ENCODE results near the gene PLOD3.

PLOD3 gene

GRCh38 chr7:101198476-101198875, 18.9 kb downstream of the PLOD3 start:
- H3K4me2 ChIP-seq (ENCODE audit: insufficient read depth, low read length) = no peak overlapping the region
- H3K79me2 ChIP-seq (ENCODE audit: insufficient read depth, low read length) = no peaks in the 10 kb centered on the region
- H3K27me3 ChIP-seq (ENCODE audit: insufficient read depth, low read length, poor library complexity) = no peaks in the 10 kb centered on the region
- no peaks in the 10 kb centered on the region for H3K36me3 ChIP-seq (ENCODE audit: insufficient read depth, low read length)
- no peak overlapping the region for H2AFZ ChIP-seq (ENCODE audit: low read depth, low read length)
- TF ChIP-seq, protein P1, sequence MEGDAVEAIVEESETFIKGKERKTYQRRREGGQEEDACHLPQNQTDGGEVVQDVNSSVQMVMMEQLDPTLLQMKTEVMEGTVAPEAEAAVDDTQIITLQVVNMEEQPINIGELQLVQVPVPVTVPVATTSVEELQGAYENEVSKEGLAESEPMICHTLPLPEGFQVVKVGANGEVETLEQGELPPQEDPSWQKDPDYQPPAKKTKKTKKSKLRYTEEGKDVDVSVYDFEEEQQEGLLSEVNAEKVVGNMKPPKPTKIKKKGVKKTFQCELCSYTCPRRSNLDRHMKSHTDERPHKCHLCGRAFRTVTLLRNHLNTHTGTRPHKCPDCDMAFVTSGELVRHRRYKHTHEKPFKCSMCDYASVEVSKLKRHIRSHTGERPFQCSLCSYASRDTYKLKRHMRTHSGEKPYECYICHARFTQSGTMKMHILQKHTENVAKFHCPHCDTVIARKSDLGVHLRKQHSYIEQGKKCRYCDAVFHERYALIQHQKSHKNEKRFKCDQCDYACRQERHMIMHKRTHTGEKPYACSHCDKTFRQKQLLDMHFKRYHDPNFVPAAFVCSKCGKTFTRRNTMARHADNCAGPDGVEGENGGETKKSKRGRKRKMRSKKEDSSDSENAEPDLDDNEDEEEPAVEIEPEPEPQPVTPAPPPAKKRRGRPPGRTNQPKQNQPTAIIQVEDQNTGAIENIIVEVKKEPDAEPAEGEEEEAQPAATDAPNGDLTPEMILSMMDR (IDR thresholded peaks at IDR 0.05; ENCODE audit: borderline replicate concordance, extremely low read depth, low read length, poor library complexity, severe bottlenecking) = no peak
- no peak for TF ChIP-seq EZH2 (IDR thresholded peaks at IDR 0.05; ENCODE audit: borderline replicate concordance, low read depth, low read length, severe bottlenecking)
- ATAC-seq (ENCODE audit: insufficient read depth, low read depth) (no peak), DNase-seq (no peak)
- no peaks in the 10 kb centered on the region for H4K20me1 ChIP-seq (ENCODE audit: insufficient read depth, low read length)
- no peaks in the 10 kb centered on the region for H3K4me1 ChIP-seq (ENCODE audit: insufficient read depth, low read length)
- no peak overlapping the region for H3K27ac ChIP-seq (ENCODE audit: low read length)
- no peaks in the 10 kb centered on the region for H3K9me3 ChIP-seq (ENCODE audit: insufficient read depth, low read length, severe bottlenecking)
- no peak overlapping the region for H3K9ac ChIP-seq (ENCODE audit: low read depth, low read length)
- no peak overlapping the region for H3K4me3 ChIP-seq (ENCODE audit: low read depth in 1 of 2, low read length in 2 of 2)

GRCh38 chr7:101197991-101198390, 19.4 kb downstream of the PLOD3 start:
- no peak overlapping the region for H3K9ac ChIP-seq (ENCODE audit: low read depth, low read length)
- no peaks in the 10 kb centered on the region for H3K79me2 ChIP-seq (ENCODE audit: insufficient read depth, low read length)
- no peaks in the 10 kb centered on the region for H3K36me3 ChIP-seq (ENCODE audit: insufficient read depth, low read length)
- DNase-seq (no peak), ATAC-seq (ENCODE audit: insufficient read depth, low read depth) (no peak)
- H3K4me1 ChIP-seq (ENCODE audit: insufficient read depth, low read length) = no peaks in the 10 kb centered on the region
- no peak overlapping the region for H3K27ac ChIP-seq (ENCODE audit: low read length)
- no peaks in the 10 kb centered on the region for H4K20me1 ChIP-seq (ENCODE audit: insufficient read depth, low read length)
- H3K4me2 ChIP-seq (ENCODE audit: insufficient read depth, low read length) = no peak overlapping the region
- TF ChIP-seq, protein P1 (IDR thresholded peaks at IDR 0.05; ENCODE audit: borderline replicate concordance, extremely low read depth, low read length, poor library complexity, severe bottlenecking) = no peak
- TF ChIP-seq EZH2 (IDR thresholded peaks at IDR 0.05; ENCODE audit: borderline replicate concordance, low read depth, low read length, severe bottlenecking) = no peak
- H2AFZ ChIP-seq (ENCODE audit: low read depth, low read length) = no peak overlapping the region
- H3K27me3 ChIP-seq (ENCODE audit: insufficient read depth, low read length, poor library complexity) = no peaks in the 10 kb centered on the region
- no peaks in the 10 kb centered on the region for H3K9me3 ChIP-seq (ENCODE audit: insufficient read depth, low read length, severe bottlenecking)
- no peak overlapping the region for H3K4me3 ChIP-seq (ENCODE audit: low read depth in 1 of 2, low read length in 2 of 2)

GRCh38 chr7:101195884-101196283, 21.5 kb downstream of the PLOD3 start:
- H3K9ac ChIP-seq (ENCODE audit: low read depth, low read length) = no peak overlapping the region
- TF ChIP-seq, protein P1 (IDR thresholded peaks at IDR 0.05; ENCODE audit: borderline replicate concordance, extremely low read depth, low read length, poor library complexity, severe bottlenecking) = no peak
- no peak for TF ChIP-seq EZH2 (IDR thresholded peaks at IDR 0.05; ENCODE audit: borderline replicate concordance, low read depth, low read length, severe bottlenecking)
- H3K79me2 ChIP-seq (ENCODE audit: insufficient read depth, low read length) = no peaks in the 10 kb centered on the region
- no peak for ATAC-seq (ENCODE audit: insufficient read depth, low read depth)
- H3K4me1 ChIP-seq (ENCODE audit: insufficient read depth, low read length) = peaks cover 2% of the 10 kb centered on the region; the same call in 1 of the 2 replicates
- no peak for DNase-seq
- H3K4me3 ChIP-seq (ENCODE audit: low read depth in 1 of 2, low read length in 2 of 2) = no peak overlapping the region
- no peaks in the 10 kb centered on the region for H4K20me1 ChIP-seq (ENCODE audit: insufficient read depth, low read length)
- no peaks in the 10 kb centered on the region for H3K9me3 ChIP-seq (ENCODE audit: insufficient read depth, low read length, severe bottlenecking)
- no peak overlapping the region for H3K27ac ChIP-seq (ENCODE audit: low read length)
- H3K4me2 ChIP-seq (ENCODE audit: insufficient read depth, low read length) = no peak overlapping the region
- H3K27me3 ChIP-seq (ENCODE audit: insufficient read depth, low read length, poor library complexity) = no peaks in the 10 kb centered on the region
- H2AFZ ChIP-seq (ENCODE audit: low read depth, low read length) = no peak overlapping the region
- no peaks in the 10 kb centered on the region for H3K36me3 ChIP-seq (ENCODE audit: insufficient read depth, low read length)

- DNase-seq = no peak
- peaks cover 2% of the 10 kb centered on the region; the same call in 1 of the 2 replicates for H3K4me1 ChIP-seq (ENCODE audit: insufficient read depth, low read length)
- no peak overlapping the region for H2AFZ ChIP-seq (ENCODE audit: low read depth, low read length)
- no peak overlapping the region for H3K9ac ChIP-seq (ENCODE audit: low read depth, low read length)
- no peaks in the 10 kb centered on the region for H4K20me1 ChIP-seq (ENCODE audit: insufficient read depth, low read length)
- H3K9me3 ChIP-seq (ENCODE audit: insufficient read depth, low read length, severe bottlenecking) = no peaks in the 10 kb centered on the region
- H3K79me2 ChIP-seq (ENCODE audit: insufficient read depth, low read length) = no peaks in the 10 kb centered on the region
- no peaks in the 10 kb centered on the region for H3K36me3 ChIP-seq (ENCODE audit: insufficient read depth, low read length)
- no peaks in the 10 kb centered on the region for H3K27me3 ChIP-seq (ENCODE audit: insufficient read depth, low read length, poor library complexity)
- no peak overlapping the region for H3K4me3 ChIP-seq (ENCODE audit: low read depth in 1 of 2, low read length in 2 of 2)
- TF ChIP-seq, protein P1 (IDR thresholded peaks at IDR 0.05; ENCODE audit: borderline replicate concordance, extremely low read depth, low read length, poor library complexity, severe bottlenecking) = no peak
- TF ChIP-seq EZH2 (IDR thresholded peaks at IDR 0.05; ENCODE audit: borderline replicate concordance, low read depth, low read length, severe bottlenecking) = no peak
- ATAC-seq (ENCODE audit: insufficient read depth, low read depth) = no peak
- no peak overlapping the region for H3K27ac ChIP-seq (ENCODE audit: low read length)
- no peak overlapping the region for H3K4me2 ChIP-seq (ENCODE audit: insufficient read depth, low read length)
Measured at GRCh38 chr7:101189109-101189508, 28.3 kb downstream of the PLOD3 start.
